Large intestine (tissue), 3 donors: ENCODE data around the gene TSFM. TPM values are rescaled to one million over a fixed set of nuclear protein-coding genes. Genes with fewer than 3 reads are reported as not detected.

Experiments
- DNase-seq, 2 donors: peaks; one replicate each; pipeline versions ENCODE4 v3.0.0 to v3.0.0-alpha.2; 2013
- H3K27ac ChIP-seq: one replicate; pipeline ENCODE4 v1.5.1; 2013; ENCODE audit warnings: low read length
- H3K27me3 ChIP-seq: 2 replicates; pipeline ENCODE4 v1.6.1; 2013; ENCODE audit warnings: low read length; ENCODE audit not compliant: control insufficient read depth, insufficient read depth
- H3K36me3 ChIP-seq: 2 replicates; pipeline ENCODE4 v1.6.1; 2013; ENCODE audit warnings: low read length; ENCODE audit not compliant: control insufficient read depth, insufficient read depth
- H3K4me1 ChIP-seq: one replicate; pipeline ENCODE4 v1.6.1; 2013; ENCODE audit warnings: low read length; ENCODE audit not compliant: control insufficient read depth, insufficient read depth
- H3K4me3 ChIP-seq: one replicate; pipeline ENCODE4 v1.5.1; 2013; ENCODE audit warnings: low read length
- H3K9me3 ChIP-seq: one replicate; pipeline ENCODE4 v1.6.1; 2013; ENCODE audit warnings: mild to moderate bottlenecking, low read depth, low read length, moderate library complexity; ENCODE audit not compliant: control insufficient read depth
- WGBS: methylation state at CpG from one replicate; pipeline ENCODE4 v1.1.5; 2013; ENCODE audit warnings: low lambda C conversion rate; ENCODE audit not compliant: insufficient coverage; 5-methylcytosine and 5-hydroxymethylcytosine counted together
- polyA plus RNA-seq: library from polyadenylated mRNA; unstranded; fragments of 120-200 nt; gene quantifications from one replicate; pipeline ENCODE4 v1.2.1, GENCODE V29; 2013

Gene TSFM
- polyA plus RNA-seq, 1 donor, result 36.0 TPM

- WGBS, result no CpG with 5 or more reads among the region's 36 CpGs
- H3K4me1 ChIP-seq, result peaks cover 8% of the 10 kb centered on the region
- H3K9me3 ChIP-seq, result peaks cover 7% of the 10 kb centered on the region
- H3K36me3 ChIP-seq, result no peaks in the 10 kb centered on the region
- H3K27ac ChIP-seq, result no peak within 1 kb of the TSS
- no peak within 1 kb of the TSS for H3K4me3 ChIP-seq
- no peak for DNase-seq
- peaks cover 89% of the 10 kb centered on the region for H3K27me3 ChIP-seq
These were observed 43.8 kb upstream of the TSFM start, which contains the start of gene AGAP2 for GRCh38 chr12:57738661-57739237. Gene AGAP2 (minus strand): TSS chr12:57738742. CDS start chr12:57738246, 496 bp downstream.

- H3K4me1 ChIP-seq, result peaks cover 13% of the 10 kb centered on the region
These were observed 43.2 kb upstream of the TSFM start for GRCh38 chr12:57739387-57739786.

GRCh38 chr12:57739914-57740538 is 42.6 kb upstream of the TSFM start:
- Histone ChIP-seq H3K4me3 (no peak overlapping the region), H3K27me3 (peaks cover 76% of the 10 kb centered on the region), H3K9me3 (peaks cover 7% of the 10 kb centered on the region), H3K36me3 (no peaks in the 10 kb centered on the region), H3K27ac (no peak overlapping the region), H3K4me1 (peaks cover 13% of the 10 kb centered on the region)
- no CpG with 5 or more reads among the region's 10 CpGs for WGBS
- no peak for DNase-seq

More at GRCh38 chr12:57739387-57739786, 43.2 kb upstream of the TSFM start:
- Histone ChIP-seq H3K27ac (no peak overlapping the region), H3K9me3 (peaks cover 7% of the 10 kb centered on the region), H3K36me3 (no peaks in the 10 kb centered on the region), H3K4me3 (no peak overlapping the region), H3K27me3 (peaks cover 83% of the 10 kb centered on the region)
- no CpG with 5 or more reads among the region's 7 CpGs for whole genome bisulfite sequencing
- no peak for DNase-seq

- Histone ChIP-seq H3K27me3 (peaks cover 68% of the 10 kb centered on the region), H3K9me3 (peaks cover 7% of the 10 kb centered on the region), H3K27ac (no peak overlapping the region), H3K4me1 (peaks cover 18% of the 10 kb centered on the region), H3K4me3 (no peak overlapping the region), H3K36me3 (no peaks in the 10 kb centered on the region)
- no CpG with 5 or more reads among the region's 5 CpGs for WGBS
- DNase-seq, result no peak
These were observed 41.8 kb upstream of the TSFM start for GRCh38 chr12:57740656-57741412.

- WGBS, result no CpG with 5 or more reads among the region's 1 CpG
- H3K36me3 ChIP-seq, result peaks cover 3% of the 10 kb centered on the region
- no peak overlapping the region for H3K27ac ChIP-seq
- H3K9me3 ChIP-seq, result peaks cover 7% of the 10 kb centered on the region
- no peak for DNase-seq
- peaks cover 19% of the 10 kb centered on the region for H3K4me1 ChIP-seq
- peaks cover 62% of the 10 kb centered on the region for H3K27me3 ChIP-seq
- H3K4me3 ChIP-seq, result no peak overlapping the region
These were observed 41.2 kb upstream of the TSFM start for GRCh38 chr12:57741413-57741789.

GRCh38 chr12:57741844-57742738 is 40.5 kb upstream of the TSFM start:
- WGBS, result no CpG with 5 or more reads among the region's 14 CpGs
- Histone ChIP-seq H3K4me1 (peaks cover 15% of the 10 kb centered on the region), H3K27me3 (peaks cover 56% of the 10 kb centered on the region), H3K36me3 (peaks cover 9% of the 10 kb centered on the region), H3K27ac (no peak overlapping the region), H3K9me3 (peaks cover 4% of the 10 kb centered on the region), H3K4me3 (no peak overlapping the region)
- no peak for DNase-seq

- Histone ChIP-seq H3K4me1 (peaks cover 11% of the 10 kb centered on the region), H3K27me3 (peaks cover 41% of the 10 kb centered on the region), H3K27ac (no peak overlapping the region), H3K4me3 (no peak overlapping the region), H3K36me3 (peaks cover 24% of the 10 kb centered on the region), H3K9me3 (no peaks in the 10 kb centered on the region)
- no peak for DNase-seq
- whole genome bisulfite sequencing, result no CpG with 5 or more reads among the region's 2 CpGs
These were observed 38.8 kb upstream of the TSFM start for GRCh38 chr12:57743769-57744168.

- peaks cover 11% of the 10 kb centered on the region for H3K4me1 ChIP-seq
- peak overlapping the region; percentile 90 for H3K27ac ChIP-seq
- peak in 1 of 2 donors; percentile 77 for DNase-seq
- peak overlapping the region; percentile 92 for H3K4me3 ChIP-seq
- WGBS, result no CpG with 5 or more reads among the region's 21 CpGs
- H3K27me3 ChIP-seq, result peaks cover 35% of the 10 kb centered on the region
- H3K9me3 ChIP-seq, result no peaks in the 10 kb centered on the region
- H3K36me3 ChIP-seq, result peaks cover 29% of the 10 kb centered on the region
These were observed 38.3 kb upstream of the TSFM start for GRCh38 chr12:57744194-57744776.

- peaks cover 33% of the 10 kb centered on the region for H3K36me3 ChIP-seq
- peak within 1 kb of the TSS; percentile 90 for H3K27ac ChIP-seq
- peaks cover 29% of the 10 kb centered on the region for H3K27me3 ChIP-seq
- peaks cover 11% of the 10 kb centered on the region for H3K4me1 ChIP-seq
- peak; percentile 97 to 99 for DNase-seq
- peak within 1 kb of the TSS; percentile 92 for H3K4me3 ChIP-seq
- H3K9me3 ChIP-seq, result no peaks in the 10 kb centered on the region
- no CpG with 5 or more reads among the region's 29 CpGs for WGBS
These were observed 37.7 kb upstream of the TSFM start, which contains the start of gene TSPAN31 for GRCh38 chr12:57744777-57745484. Gene TSPAN31 (plus strand): TSS chr12:57745039. CDS start chr12:57745155, 116 bp downstream.
